ENCODE results near the gene NOM1. TPM values are rescaled to one million over a fixed set of nuclear protein-coding genes. Genes with fewer than 3 reads are reported as not detected.

NOM1 gene
- polyA plus RNA-seq, 2 of the 4 experiments (the other 2 are of a cell fraction) = 15.5 to 17.7 TPM

DNA sequence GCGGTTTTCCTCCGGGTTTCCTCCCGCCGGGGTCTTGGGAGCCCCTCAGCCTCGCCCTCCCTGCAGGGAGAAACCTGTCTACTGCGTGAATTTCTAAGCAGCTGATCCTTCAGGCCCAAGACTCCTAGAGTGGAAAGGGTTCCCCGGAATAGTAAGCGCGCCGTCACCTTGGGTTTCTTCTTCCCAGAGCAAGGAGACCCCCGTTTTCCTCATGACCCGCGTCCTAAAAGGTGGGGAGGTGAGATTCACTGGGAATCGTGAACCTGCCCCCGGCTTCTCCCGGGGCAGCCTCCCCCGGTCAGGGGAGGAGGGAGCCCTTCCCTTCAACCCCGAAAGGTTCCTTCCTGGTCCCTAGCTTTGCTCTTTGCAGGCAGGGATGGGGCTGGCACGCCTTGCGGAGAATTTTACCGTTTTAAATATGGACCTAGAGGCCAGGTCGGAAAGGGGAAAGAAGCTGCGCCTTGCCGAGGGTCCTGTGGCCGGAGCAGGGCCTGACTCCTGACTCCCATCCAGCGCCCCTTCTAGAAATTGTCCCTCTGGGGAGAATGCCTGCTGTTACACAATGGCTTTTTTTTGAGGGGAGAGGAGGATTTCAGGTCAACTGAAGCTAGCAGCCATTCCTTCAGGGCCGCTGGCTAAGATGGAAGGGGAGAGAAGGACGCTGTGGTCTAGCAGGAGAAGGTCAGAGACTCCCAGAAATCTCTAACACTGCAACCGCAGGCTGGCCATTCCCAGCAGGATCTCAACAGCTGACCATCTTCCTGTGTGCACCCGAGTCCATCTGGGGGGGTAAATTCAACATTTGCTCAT, 72.6 kb downstream of the NOM1 start:
- no peaks in the 10 kb centered on the region; the same call in 2 of the 3 replicates for H3K4me1 ChIP-seq
- ATAC-seq = 0 out of 6 replicates have a peak, but pooled peaks of 1 of the 2 experiments have one; percentile 14
- peak overlapping the region; percentile 45; the same call in 1 of the 3 replicates for H3K4me3 ChIP-seq
- no peak overlapping the region for H3K27ac ChIP-seq
- WGBS (ENCODE audit: missing lambda C conversion rate) = 73% methylated on average over 28 of the region's 30 CpGs
- TF ChIP-seq NPAS2 (CRISPR knock-in tag; IDR thresholded peaks at IDR 0.05; ENCODE audit: borderline replicate concordance) (no peak), FOSB (CRISPR knock-in tag; IDR thresholded peaks at IDR 0.05) (no peak), CBX8 (IDR thresholded peaks at IDR 0.05) (no peak), RCOR1 (IDR thresholded peaks at IDR 0.05; ENCODE audit: low read depth, low read length) (no peak), MAZ (IDR thresholded peaks at IDR 0.05; ENCODE audit: borderline replicate concordance, low read depth, low read length) (no peak), HEYL (CRISPR knock-in tag; IDR thresholded peaks at IDR 0.05) (no peak), HOXA7 (CRISPR knock-in tag; IDR thresholded peaks at IDR 0.05) (no peak), ZSCAN20 (CRISPR knock-in tag; IDR thresholded peaks at IDR 0.05) (no peak), RNF2 (IDR thresholded peaks at IDR 0.05; ENCODE audit: borderline replicate concordance, low read depth) (no peak), CHD4 (IDR thresholded peaks at IDR 0.05; ENCODE audit: borderline replicate concordance) (no peak), KDM1A (IDR thresholded peaks at IDR 0.05; ENCODE audit: low read depth) (no peak)
- TF ChIP-seq, protein P1, sequence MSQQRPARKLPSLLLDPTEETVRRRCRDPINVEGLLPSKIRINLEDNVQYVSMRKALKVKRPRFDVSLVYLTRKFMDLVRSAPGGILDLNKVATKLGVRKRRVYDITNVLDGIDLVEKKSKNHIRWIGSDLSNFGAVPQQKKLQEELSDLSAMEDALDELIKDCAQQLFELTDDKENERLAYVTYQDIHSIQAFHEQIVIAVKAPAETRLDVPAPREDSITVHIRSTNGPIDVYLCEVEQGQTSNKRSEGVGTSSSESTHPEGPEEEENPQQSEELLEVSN (IDR thresholded peaks at IDR 0.05; ENCODE audit: borderline replicate concordance, low read depth) = no peak
- TF ChIP-seq, protein P2, sequence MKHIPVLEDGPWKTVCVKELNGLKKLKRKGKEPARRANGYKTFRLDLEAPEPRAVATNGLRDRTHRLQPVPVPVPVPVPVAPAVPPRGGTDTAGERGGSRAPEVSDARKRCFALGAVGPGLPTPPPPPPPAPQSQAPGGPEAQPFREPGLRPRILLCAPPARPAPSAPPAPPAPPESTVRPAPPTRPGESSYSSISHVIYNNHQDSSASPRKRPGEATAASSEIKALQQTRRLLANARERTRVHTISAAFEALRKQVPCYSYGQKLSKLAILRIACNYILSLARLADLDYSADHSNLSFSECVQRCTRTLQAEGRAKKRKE (CRISPR knock-in tag; IDR thresholded peaks at IDR 0.05; ENCODE audit: low read depth) = no peak
- peak overlapping the region; percentile 93; the same call in 1 of the 3 replicates for H3K4me2 ChIP-seq
- CTCF ChIA-PET = interaction anchor here (1.1 to 1.6 kb wide), 2 partner anchors 12 to 252 kb away, joined by 3 read pairs; partner anchors contain the start of gene MNX1
- no peak for FAIRE-seq
- no peak for DNase-seq (ENCODE audit: low read depth in 1 of 2, low spot score in 1 of 2)
- POLR2A ChIA-PET = no interaction called here
- no peaks in the 10 kb centered on the region for H3K9me3 ChIP-seq

Other genes with a start within 250 kb of the NOM1 start
- 33.2 and 39.3 TPM in 2 replicates for gene LMBR1, start 56.5 kb upstream of the NOM1 start, polyA plus RNA-seq (2011; rRNA removed)
- 40.3 to 42.9 TPM (median 42.3 TPM) in 3 replicates for gene LMBR1, start 56.5 kb upstream of the NOM1 start, polyA plus RNA-seq (2017; fragmentation: RNase III; extraction: RNeasy Plus Mini Kit Qiagen cat#74134 plus additional on column Dnase treatment)
- gene MNX1, start 61.0 kb downstream of the NOM1 start, polyA plus RNA-seq (2011; rRNA removed) = 0.67 and 0.70 TPM in 2 replicates
- 3.1 to 4.5 TPM (median 4.2 TPM) in 3 replicates for gene MNX1, start 61.0 kb downstream of the NOM1 start, polyA plus RNA-seq (2017; fragmentation: RNase III; extraction: RNeasy Plus Mini Kit Qiagen cat#74134 plus additional on column Dnase treatment)
- gene UBE3C, start 189.2 kb downstream of the NOM1 start, polyA plus RNA-seq (2011; rRNA removed) = 64.5 and 73.2 TPM in 2 replicates
- gene UBE3C, start 189.2 kb downstream of the NOM1 start, polyA plus RNA-seq (2017; fragmentation: RNase III; extraction: RNeasy Plus Mini Kit Qiagen cat#74134 plus additional on column Dnase treatment) = 52.1 to 52.8 TPM (median 52.2 TPM) in 3 replicates

All from A549 (cell line).